HG02981 (cell line): Measurements from ENCODE around the gene OR2A1.
A peak's percentile ranks its signal among the peaks of the same experiment; 100 is the strongest.
"Not testable (repeated sequence)": the region's sequence is repeated elsewhere in the genome, so short reads cannot be mapped to it uniquely, and the experiment has no call there.

Source experiments
- ATAC-seq: cut with Tn5 transposase; IDR thresholded peaks from one replicate; pipeline ENCODE4 v1.9.1; 2021; ENCODE audit warnings: mild to moderate bottlenecking, moderate library complexity; ENCODE audit not compliant: unreplicated experiment

The OR2A1 gene

GRCh38 chr7:144323359-144323758, 11.1 kb downstream of the OR2A1 start:
- not testable (repeated sequence) for ATAC-seq

- ATAC-seq = not testable (repeated sequence)
These were observed 13.6 kb downstream of the OR2A1 start for GRCh38 chr7:144325868-144326267.

- not testable (repeated sequence) for ATAC-seq
These were observed 17.8 kb downstream of the OR2A1 start for GRCh38 chr7:144330044-144330443.

- ATAC-seq = peak; percentile 58
These were observed 19.2 kb downstream of the OR2A1 start for GRCh38 chr7:144331221-144331995.

GRCh38 chr7:144331996-144332288, 19.7 kb downstream of the OR2A1 start:
- not testable (repeated sequence) for ATAC-seq

GRCh38 chr7:144348625-144349024, 36.4 kb downstream of the OR2A1 start:
- ATAC-seq = peak; percentile 30

- not testable (repeated sequence) for ATAC-seq
These were observed 39.4 kb downstream of the OR2A1 start for GRCh38 chr7:144351667-144352066.

GRCh38 chr7:144355176-144355822, 43.1 kb downstream of the OR2A1 start, which contains the start of gene ARHGEF5:
ARHGEF5 (plus strand) TSS chr7:144355402; CDS start chr7:144362670, 7,268 bp downstream.
- peak; percentile 74 for ATAC-seq

GRCh38 chr7:144356185-144356584, 44.0 kb downstream of the OR2A1 start:
- not testable (repeated sequence) for ATAC-seq

- not testable (repeated sequence) for ATAC-seq
These were observed 44.6 kb downstream of the OR2A1 start for GRCh38 chr7:144356860-144357259.

GRCh38 chr7:144362061-144362460, 49.8 kb downstream of the OR2A1 start:
- ATAC-seq = not testable (repeated sequence)

GRCh38 chr7:144365523-144365922, 53.3 kb downstream of the OR2A1 start:
- not testable (repeated sequence) for ATAC-seq

- ATAC-seq = not testable (repeated sequence)
These were observed 55.0 kb downstream of the OR2A1 start for GRCh38 chr7:144367250-144367649.

GRCh38 chr7:144369221-144369620, 57.0 kb downstream of the OR2A1 start:
- ATAC-seq = not testable (repeated sequence)
